GM21576 (cell line): ENCODE results near the gene MCF2L2.
"Not testable (repeated sequence)": the region's sequence is repeated elsewhere in the genome, so short reads cannot be mapped to it uniquely, and the experiment has no call there.

ENCODE experiments used
- ATAC-seq: cut with Tn5 transposase; IDR thresholded peaks from one replicate; pipeline ENCODE4 v1.9.1; 2021; ENCODE audit warnings: mild to moderate bottlenecking, moderate library complexity; ENCODE audit not compliant: unreplicated experiment

The MCF2L2 gene

DNA sequence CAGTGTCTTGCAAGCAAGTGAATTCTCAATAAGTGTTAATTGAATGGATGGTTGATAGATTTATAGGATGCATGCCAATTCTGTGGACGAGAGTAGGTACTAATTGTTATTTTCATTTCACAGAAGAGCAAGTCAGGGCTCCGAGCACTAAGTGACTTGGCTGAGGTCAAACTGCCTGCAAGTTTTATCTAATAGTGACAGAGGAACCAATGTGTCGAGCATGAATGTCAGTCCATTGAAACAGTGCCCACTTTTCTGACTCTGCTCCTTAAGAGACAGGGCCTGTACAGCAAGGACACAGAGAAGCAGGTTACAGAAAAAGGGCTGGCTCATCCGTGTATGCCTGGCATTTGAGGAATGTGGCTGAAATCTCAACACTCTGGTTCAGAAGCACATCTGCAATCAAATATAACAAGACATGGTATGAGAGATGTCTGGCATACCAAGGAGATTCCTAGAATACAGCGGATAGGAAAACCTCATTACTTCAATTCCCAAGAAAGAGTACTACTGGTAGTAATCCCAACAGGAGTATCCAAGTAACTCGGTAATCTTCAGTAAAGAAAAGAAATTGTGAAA, 181.3 kb downstream of the MCF2L2 start:
- no peak for ATAC-seq

GRCh38 chr3:183244981-183245476, 183.4 kb downstream of the MCF2L2 start:
- no peak for ATAC-seq

- no peak for ATAC-seq
Measured at GRCh38 chr3:183244219-183244618, 184.2 kb downstream of the MCF2L2 start.

- ATAC-seq: no peak
Measured at GRCh38 chr3:183242431-183242830, 186.0 kb downstream of the MCF2L2 start.

GRCh38 chr3:183239046-183239445, 189.4 kb downstream of the MCF2L2 start:
- no peak for ATAC-seq

GRCh38 chr3:183233966-183234365, 194.5 kb downstream of the MCF2L2 start:
- no peak for ATAC-seq

DNA sequence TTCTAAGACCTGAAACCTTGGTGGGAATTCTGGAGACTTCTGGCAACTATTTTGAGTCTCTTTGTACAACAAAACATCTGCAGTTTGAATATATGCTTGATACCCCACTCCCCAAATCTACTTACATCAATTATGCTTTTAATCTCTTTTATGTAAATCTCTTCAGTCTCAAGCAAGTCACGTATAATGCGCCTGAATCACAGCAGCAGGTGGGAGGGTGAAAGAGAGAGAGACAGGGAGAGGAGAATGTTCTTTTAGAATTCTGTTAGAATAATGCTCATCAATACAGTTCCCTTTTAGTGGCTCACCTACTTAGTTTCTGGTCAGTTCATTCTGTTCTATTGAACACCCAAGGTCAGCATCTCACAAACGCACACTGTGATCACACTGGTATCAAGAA, 197.6 kb downstream of the MCF2L2 start:
- ATAC-seq: no peak

DNA sequence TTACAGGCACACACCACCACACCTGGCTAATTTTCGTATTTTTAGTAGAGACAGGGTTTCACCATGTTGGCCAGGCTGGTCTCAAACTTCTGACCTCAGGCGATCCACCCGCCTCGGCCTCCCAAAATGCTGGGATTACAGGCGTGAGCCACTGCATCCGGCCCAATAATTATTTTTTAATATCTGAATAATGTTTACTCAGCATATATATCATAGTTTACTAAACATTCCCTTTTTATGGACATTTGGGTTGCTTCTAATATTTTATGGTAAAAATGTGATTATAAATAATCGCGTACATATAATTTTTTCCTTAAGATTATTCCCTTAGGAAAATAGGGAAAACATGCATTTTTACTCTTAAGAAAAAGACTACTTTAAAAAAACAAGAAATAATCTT, 198.2 kb downstream of the MCF2L2 start:
- not testable (repeated sequence) for ATAC-seq

DNA sequence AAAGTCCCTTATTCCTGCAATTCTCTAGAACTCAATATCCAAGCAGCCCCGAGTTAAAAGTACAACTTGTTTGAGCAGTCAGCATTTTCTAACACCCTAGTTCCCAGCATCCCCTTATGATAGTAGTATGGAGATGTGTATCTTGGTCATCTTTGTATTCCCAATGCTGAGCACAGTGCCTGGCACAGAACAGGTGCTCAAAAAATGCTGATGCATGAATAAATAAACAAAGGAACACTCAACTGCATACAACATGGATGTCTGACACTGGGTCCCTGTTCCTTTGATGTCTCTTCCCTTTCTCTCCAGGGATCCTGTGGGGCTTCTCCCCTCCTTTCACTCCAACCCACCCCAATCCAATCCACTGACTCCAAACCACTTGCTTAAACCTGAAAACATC, 199.2 kb downstream of the MCF2L2 start:
- ATAC-seq: no peak

GRCh38 chr3:183227586-183227985, 200.8 kb downstream of the MCF2L2 start:
- no peak for ATAC-seq

DNA sequence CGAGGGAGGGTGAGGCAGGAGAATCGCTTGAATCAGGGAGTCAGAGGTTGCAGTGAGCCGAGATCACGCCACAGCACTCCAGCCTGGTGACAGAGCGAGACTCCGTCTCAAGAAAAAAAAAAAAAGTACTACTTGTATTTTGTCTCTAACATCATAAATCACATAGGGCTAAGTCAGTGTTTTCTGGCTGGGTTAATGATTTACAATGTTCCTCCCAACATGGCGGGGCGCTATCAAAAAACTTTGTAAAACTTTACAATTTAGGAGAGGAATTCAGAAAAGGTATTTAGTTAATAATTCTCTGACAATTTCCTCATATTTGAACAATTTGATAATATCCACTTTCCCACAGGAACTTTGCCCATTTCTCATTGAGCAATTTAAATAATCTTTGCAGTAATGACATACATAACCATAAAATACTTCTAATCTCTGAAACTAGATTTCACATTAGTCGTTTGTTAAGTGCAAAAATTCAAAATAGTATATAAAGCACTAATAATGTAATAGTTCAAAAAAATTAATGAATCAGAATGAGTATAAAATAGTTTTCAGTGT, 202.0 kb downstream of the MCF2L2 start:
- no peak for ATAC-seq

GRCh38 chr3:183224180-183224970, 204.0 kb downstream of the MCF2L2 start:
- ATAC-seq: no peak

DNA sequence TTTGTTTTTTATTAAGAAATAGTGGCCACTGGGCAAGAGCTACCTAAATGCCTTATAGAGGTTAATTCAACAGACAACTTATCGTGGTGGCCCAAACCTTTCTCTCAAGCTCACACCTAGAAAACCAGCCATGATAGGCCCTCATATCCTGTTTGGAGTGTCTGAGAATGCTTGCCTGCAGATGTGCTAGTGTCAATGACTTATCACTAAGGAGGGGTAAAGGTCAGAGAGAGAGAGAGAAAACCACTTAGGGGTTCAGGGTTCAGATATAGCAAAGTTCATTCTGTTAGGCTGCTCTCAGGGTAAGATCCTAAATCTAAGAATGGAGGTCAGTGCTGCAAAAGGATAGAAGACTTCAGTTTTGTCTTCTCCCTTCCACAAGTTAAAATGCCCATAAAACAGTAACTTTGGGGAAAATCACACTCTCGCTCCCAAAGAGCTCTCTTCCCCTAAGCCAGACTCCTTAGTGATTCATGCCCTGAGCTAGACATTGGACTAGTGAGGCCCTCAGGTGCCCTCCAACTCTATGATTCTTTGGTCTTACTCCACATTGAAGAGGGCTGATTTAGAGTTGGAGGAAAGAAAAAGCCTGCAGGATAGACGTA, 205.7 kb downstream of the MCF2L2 start:
- no peak for ATAC-seq

DNA sequence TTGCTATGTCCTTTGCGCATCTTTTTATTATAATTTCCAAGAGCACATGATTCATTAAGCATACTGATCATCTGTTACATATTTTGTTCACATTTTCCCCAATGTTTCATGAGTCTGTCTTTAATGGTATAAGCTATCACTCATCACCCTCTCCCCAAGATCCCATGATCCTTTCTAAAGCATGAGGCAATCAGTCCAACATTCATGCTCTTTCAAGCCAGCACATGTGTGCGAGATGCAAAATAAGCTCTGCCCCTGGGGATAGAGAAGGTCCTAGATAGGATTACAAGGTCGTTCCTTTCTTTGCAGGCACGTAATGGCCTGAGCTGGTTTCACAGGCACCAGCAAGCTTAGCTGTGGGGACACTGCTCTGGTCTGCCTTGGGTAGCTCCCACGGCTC, 207.6 kb downstream of the MCF2L2 start:
- no peak for ATAC-seq

- ATAC-seq: no peak
Measured at GRCh38 chr3:183218826-183219225, 209.6 kb downstream of the MCF2L2 start.

DNA sequence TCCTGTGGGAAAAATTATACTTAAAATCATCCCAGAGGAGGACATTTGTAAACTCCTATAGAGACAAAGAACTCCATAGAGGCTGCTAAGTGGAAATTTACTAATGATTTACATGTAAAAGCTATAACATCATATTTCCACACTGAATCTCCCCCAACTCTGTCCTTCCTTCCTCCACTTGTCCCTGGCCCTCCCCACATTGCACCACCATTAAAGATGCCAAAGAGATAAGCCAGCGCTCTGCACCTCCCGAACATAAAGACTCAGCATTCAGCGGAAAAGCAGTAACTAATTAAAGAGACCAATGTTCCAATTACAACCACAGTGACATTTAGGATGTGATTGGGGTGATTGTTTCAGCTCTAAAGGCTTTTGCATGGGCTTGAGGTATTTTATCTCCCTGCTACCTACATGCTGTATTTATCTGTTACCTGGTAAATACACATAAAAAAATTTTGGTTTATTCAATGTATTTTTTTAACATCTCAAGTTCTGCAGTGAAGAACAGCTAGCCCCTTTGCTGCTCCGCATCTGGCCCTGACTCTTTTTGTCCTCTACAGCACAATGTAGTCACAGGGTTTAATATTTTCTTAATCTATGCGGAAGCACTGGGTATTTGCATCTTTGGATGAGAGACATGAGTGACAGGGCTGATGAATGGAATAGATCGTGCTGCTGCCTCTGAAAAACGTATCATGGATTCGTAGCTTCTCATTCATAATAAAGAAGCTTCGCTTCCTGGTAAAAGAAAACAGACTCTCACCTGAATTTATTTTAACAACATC, 210.7 kb downstream of the MCF2L2 start:
- ATAC-seq: no peak

DNA sequence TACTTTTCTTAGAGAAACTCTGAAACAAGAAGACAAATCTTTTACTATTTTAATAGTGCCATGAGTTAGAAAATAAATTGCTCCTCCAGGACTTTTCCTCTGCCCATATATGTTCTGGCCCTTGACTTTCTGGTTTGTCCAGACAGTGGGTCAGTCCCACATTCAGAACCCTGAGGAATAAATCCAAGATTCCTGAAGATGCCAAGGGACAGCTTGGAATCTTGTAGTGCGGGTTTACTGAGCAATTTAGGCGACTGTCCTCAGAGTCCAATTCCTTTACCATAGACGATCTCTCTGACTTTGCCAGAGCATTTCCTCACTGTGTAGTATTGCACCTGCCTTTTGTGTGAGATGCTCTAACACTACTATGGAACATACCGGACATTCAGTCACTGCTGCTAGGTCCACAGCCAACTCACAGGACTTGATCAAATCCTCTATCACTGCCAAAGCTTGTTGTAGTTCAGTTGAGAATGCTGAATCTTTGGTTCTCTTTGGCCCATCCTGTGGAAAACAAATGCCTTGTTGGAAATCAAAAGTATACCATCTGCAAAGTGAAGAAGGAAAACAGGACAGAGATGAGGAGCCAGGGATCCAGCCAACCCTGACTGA, 212.7 kb downstream of the MCF2L2 start:
- ATAC-seq: no peak

- no peak for ATAC-seq
Measured at GRCh38 chr3:183214277-183214612, 214.2 kb downstream of the MCF2L2 start.

DNA sequence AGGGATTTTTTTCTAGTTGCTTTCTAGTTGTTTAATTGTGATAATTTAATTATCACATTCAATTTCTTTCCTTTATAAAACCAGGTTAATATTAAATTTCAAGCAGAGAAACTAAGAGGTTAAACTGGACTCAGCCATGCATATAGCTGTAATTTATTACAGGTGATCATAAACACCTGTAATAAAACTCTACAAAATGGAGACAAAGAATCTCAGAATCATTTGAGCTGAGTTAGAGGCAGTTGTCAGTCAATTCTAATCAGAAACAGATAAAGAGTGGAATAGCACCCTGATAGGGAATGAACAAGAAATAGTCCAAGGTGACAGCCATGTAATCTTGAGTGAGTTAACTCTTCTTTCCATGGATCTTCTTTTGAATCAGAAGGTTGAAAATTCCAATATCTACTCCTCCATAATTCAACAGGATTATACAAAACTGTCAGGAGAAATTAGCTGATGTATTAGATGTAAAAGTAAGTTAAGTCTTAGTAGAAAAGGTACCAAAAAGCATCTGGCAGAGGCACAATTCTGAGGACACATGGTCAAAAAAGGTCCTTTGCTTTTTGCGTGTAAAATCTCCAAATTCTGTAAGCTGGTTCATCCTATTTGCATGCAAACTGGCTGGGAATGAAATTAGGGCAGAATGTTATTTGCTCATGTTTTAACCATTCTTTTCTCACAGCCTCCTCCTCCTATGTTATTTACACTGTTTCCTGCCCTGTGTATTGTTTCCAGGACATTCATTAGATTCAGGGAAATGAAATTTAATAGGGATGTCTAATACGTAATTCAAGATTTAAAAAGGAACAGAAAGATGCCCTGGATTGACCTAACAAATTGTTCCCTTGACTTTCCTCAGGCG, 214.8 kb downstream of the MCF2L2 start:
- ATAC-seq: no peak

- no peak for ATAC-seq
Measured at GRCh38 chr3:183212565-183212964, 215.9 kb downstream of the MCF2L2 start.
